Activated CD8-positive, alpha-beta memory T cell treated with anti-CD3 and anti-CD28 coated beads, Interleukin-2, amount 10 ng/mL, durations not matched to agents 7 days and 5 days (primary cell): ENCODE measurements around the gene ARIH2. TPM values are rescaled to one million over a fixed set of nuclear protein-coding genes. Genes with fewer than 3 reads are reported as not detected.

ENCODE experiments used
- ATAC-seq: fragments of 150-1000 bp; cut with Tn5 transposase; one replicate; pipeline ENCODE4 v1.10.0; 2021; ENCODE audit warnings: moderate library complexity
- CTCF ChIA-PET: fragments of 350-600 bp; sonication (Branson Sonifier 250); formaldehyde crosslinking; loops from one replicate; lab custom pipeline; 2021; ENCODE audit warnings: antibody characterized with exemption; lab: Charles Lee
- DNase-seq: peaks from one replicate; pipeline ENCODE4 v3.0.0-alpha.2; 2020
- H3K27ac Mint-ChIP-seq: one replicate; pipeline ENCODE4 v1.8.0; 2021; ENCODE audit warnings: mild to moderate bottlenecking, mixed read lengths
- H3K27me3 Mint-ChIP-seq: one replicate; pipeline ENCODE4 v1.8.0; 2021; ENCODE audit warnings: mixed read lengths
- H3K36me3 Mint-ChIP-seq: one replicate; pipeline ENCODE4 v1.8.0; 2021; ENCODE audit warnings: mild to moderate bottlenecking, mixed read lengths
- H3K4me1 Mint-ChIP-seq: one replicate; pipeline ENCODE4 v1.8.0; 2021; ENCODE audit warnings: mixed read lengths
- H3K4me3 Mint-ChIP-seq: one replicate; pipeline ENCODE4 v1.8.0; 2021; ENCODE audit warnings: mild to moderate bottlenecking, moderate library complexity, mixed read lengths
- H3K9me3 Mint-ChIP-seq: one replicate; pipeline ENCODE4 v1.8.0; 2022; ENCODE audit warnings: low read depth, mixed read lengths
- total RNA-seq, 2 experiments: library from RNA; stranded (reverse); gene quantifications; one replicate each; pipeline ENCODE4 v1.2.3, GENCODE V29; 2021

ARIH2 gene
- total RNA-seq, 2 experiments from 2014 or later, result 118 to 156 TPM

DNA sequence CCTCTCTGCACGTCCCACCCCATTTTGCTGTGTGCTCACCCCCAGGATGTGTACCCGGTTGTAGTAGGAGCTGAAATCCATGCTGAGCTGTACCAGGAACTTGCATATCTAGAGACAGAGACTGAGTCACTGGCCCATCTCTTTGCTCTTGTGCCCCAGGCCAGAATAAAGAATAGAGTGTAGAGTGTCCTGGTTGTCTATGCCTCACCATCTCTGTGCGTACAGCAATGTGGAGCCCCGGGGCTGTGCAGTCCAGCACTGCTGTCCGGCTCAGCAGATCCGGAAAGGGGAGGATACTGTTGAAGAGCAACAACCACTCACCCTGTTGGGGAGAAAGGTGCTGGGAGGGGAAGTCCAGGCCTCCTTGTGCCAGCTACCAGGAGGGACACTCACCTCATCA lies 97.1 kb downstream of the ARIH2 start:
- ATAC-seq (no peak), DNase-seq (no peak)
- Mint-ChIP-seq H3K36me3 (peaks cover 20% of the 10 kb centered on the region), H3K27me3 (no peaks in the 10 kb centered on the region), H3K27ac (no peak overlapping the region), H3K9me3 (no peaks in the 10 kb centered on the region), H3K4me3 (no peak overlapping the region), H3K4me1 (peaks cover 32% of the 10 kb centered on the region)
- CTCF ChIA-PET, result interaction anchor here (0.8 to 1.3 kb wide), 2 partner anchors 9 to 28 kb away, joined by 3 to 4 read pairs; partner anchors contain the start of gene WDR6

GRCh38 chr3:49016414-49017228 lies 98.0 kb downstream of the ARIH2 start:
- DNase-seq (no peak), ATAC-seq (no peak)
- Mint-ChIP-seq H3K27me3 (no peaks in the 10 kb centered on the region), H3K27ac (no peak overlapping the region), H3K4me3 (peak overlapping the region; percentile 90), H3K9me3 (no peaks in the 10 kb centered on the region), H3K4me1 (peaks cover 32% of the 10 kb centered on the region), H3K36me3 (peaks cover 22% of the 10 kb centered on the region)
- CTCF ChIA-PET, result interaction anchor here (1.1 to 9.4 kb wide), 4 partner anchors 9 to 97 kb away, joined by 3 to 101 read pairs (median 46); partner anchors contain the start of genes P4HTM and WDR6

DNA sequence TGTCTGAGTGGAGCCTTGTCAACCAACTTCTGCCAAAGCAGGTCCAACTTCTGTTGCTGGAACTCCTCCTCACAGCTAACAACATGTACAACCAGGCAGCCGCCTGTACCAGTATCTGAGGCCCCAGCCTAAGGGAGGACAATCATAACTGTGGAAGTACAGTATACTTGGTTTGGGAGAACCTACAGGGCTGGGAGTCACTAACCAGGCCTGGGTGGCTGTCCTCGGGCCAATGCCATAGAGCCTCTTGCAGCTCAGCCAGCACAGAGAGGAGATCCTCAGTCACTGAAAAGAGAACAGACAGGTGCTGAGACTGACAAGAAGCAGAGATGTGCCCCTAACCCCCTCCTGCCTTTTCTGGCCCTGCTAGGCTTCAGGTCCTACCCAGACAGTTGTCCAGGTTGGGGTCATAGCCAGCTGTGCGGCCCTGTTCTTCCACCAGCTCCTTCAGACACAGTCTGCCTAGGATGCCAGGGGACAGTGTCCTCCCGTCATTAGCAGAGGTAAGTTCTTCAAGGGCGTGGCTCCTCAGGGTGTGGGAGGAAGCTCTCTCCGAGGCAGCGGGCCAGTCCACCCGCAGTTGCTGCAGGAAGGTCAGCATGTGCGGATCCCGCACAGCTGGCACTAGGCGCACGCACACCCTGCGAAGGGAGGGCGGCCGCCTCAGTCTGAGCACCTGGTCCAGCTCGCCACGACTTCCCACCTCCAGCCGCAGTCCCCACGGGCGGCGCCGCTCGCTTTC lies 98.8 kb downstream of the ARIH2 start:
- peaks cover 16% of the 10 kb centered on the region for H3K36me3 Mint-ChIP-seq
- peaks cover 29% of the 10 kb centered on the region for H3K4me1 Mint-ChIP-seq
- H3K9me3 Mint-ChIP-seq, result no peaks in the 10 kb centered on the region
- H3K27me3 Mint-ChIP-seq, result no peaks in the 10 kb centered on the region
- ATAC-seq, result no peak
- DNase-seq, result no peak
- H3K27ac Mint-ChIP-seq, result peak overlapping the region; percentile 89
- CTCF ChIA-PET, result interaction anchor here (1.1 to 9.4 kb wide), 4 partner anchors 10 to 119 kb away, joined by 3 to 101 read pairs (median 48); partner anchors contain the start of genes P4HTM, SLC25A20 and WDR6
- peak overlapping the region; percentile 90 for H3K4me3 Mint-ChIP-seq

- Mint-ChIP-seq H3K4me3 (peak within 1 kb of the TSS; percentile 90), H3K27me3 (no peaks in the 10 kb centered on the region), H3K9me3 (no peaks in the 10 kb centered on the region), H3K4me1 (peaks cover 36% of the 10 kb centered on the region), H3K27ac (peak within 1 kb of the TSS; percentile 94), H3K36me3 (peaks cover 20% of the 10 kb centered on the region)
- ATAC-seq (peak; percentile 16), DNase-seq (peak; percentile 79)
- CTCF ChIA-PET, result interaction anchor here (2.6 to 9.4 kb wide), 3 partner anchors 11 to 120 kb away, joined by 7 to 101 read pairs (median 88); partner anchors contain the start of genes P4HTM, SLC25A20 and WDR6
Measured at GRCh38 chr3:49017971-49018706, 99.5 kb downstream of the ARIH2 start, which contains the start of gene DALRD3. DALRD3 (minus strand) TSS chr3:49018580; CDS start chr3:49018564, 16 bp downstream.

DNA sequence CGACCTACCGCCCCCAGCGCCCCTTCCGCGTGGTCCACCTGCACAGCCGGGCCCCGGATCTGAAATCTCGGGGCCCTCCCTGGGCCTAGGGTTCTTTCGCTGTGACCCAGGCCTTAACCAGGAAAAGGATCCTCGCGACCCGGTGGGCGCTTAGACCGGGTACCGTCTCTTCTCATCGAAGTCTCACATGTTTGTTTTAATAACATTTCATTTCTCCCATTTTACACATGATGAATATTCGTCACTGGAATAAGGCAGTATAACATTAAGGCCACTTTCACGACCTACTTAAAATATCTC lies 100.0 kb downstream of the ARIH2 start:
- DNase-seq (no peak), ATAC-seq (no peak)
- H3K27me3 Mint-ChIP-seq, result no peaks in the 10 kb centered on the region
- peak overlapping the region; percentile 90 for H3K4me3 Mint-ChIP-seq
- CTCF ChIA-PET, result interaction anchor here (2.6 to 9.4 kb wide), 3 partner anchors 11 to 120 kb away, joined by 7 to 101 read pairs (median 88); partner anchors contain the start of genes P4HTM, SLC25A20 and WDR6
- H3K4me1 Mint-ChIP-seq, result peaks cover 40% of the 10 kb centered on the region
- H3K27ac Mint-ChIP-seq, result peak overlapping the region; percentile 89
- peaks cover 22% of the 10 kb centered on the region for H3K36me3 Mint-ChIP-seq
- H3K9me3 Mint-ChIP-seq, result no peaks in the 10 kb centered on the region

DNA sequence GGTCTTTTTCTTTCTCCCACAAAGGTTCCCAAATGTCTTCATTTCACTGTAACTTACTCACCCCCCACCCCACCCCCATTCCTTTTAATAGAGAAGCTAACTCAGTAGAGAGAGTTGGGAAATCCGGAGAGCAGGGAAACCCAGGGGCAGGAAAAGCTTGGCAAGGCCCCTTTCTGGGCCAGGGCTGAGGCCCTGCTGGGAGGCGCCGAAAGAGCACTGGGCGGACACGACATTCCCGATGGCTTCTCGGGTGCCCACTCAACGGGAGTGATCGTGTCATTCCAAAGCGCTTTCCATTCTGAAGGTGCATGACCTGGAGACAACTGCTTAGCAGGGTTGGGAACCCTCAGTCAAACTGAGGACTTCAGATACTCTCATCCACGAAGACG lies 101.3 kb downstream of the ARIH2 start:
- Mint-ChIP-seq H3K27me3 (no peaks in the 10 kb centered on the region), H3K4me1 (peaks cover 50% of the 10 kb centered on the region), H3K4me3 (peak overlapping the region; percentile 90), H3K9me3 (no peaks in the 10 kb centered on the region), H3K27ac (peak overlapping the region; percentile 94), H3K36me3 (peaks cover 32% of the 10 kb centered on the region)
- ATAC-seq (no peak), DNase-seq (no peak)
- CTCF ChIA-PET, result interaction anchor here (1.4 to 9.4 kb wide), 5 partner anchors 9 to 122 kb away, joined by 6 to 101 read pairs (median 7); partner anchors contain the start of genes P4HTM, QRICH1, SLC25A20 and WDR6

DNA sequence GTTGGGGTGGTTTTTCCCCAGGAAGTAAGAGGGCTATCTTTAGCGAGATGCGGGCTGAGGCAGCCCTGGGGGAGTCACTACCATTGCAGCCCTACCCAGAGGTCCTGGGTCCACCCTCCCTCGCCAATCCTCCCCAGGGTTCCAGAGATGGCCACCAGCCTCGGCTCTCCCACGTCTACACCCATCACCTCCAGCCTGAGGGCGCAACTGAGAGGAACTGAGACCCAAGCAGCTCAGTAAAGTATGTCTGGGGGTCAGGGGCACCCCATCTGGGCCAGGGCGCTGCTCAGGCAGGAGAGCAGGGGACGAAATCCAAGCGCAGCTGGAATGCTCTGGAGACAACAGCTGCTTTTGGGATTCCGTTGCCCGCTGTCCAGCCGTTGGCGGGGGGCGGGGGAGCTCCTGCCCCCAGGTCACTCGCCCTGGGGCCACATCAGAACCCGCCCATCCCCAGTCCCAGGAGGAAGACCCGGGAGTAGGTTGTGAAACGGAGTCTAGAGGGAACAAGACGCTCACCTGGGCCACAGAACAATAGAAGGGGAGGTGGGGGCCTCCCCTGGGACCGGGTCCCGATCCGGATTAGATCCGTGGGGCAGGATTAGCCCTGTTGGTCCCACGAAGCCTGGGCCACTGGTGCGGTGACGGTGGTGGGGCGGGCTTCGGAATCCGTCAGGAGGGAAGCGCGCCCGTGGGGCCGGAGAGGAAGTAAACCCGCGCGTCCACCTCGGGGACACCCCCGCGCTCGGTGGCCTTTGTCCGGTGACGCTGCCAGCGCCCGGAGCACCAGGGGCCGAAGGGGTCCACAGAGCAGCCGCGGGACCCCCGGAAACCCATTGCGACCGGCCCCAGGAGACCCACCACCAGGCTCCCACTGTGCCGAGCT lies 101.9 kb downstream of the ARIH2 start:
- peak overlapping the region; percentile 94 for H3K27ac Mint-ChIP-seq
- ATAC-seq (peak; percentile 1), DNase-seq (peak; percentile 69)
- no peaks in the 10 kb centered on the region for H3K27me3 Mint-ChIP-seq
- H3K36me3 Mint-ChIP-seq, result peaks cover 34% of the 10 kb centered on the region
- H3K9me3 Mint-ChIP-seq, result no peaks in the 10 kb centered on the region
- peaks cover 57% of the 10 kb centered on the region for H3K4me1 Mint-ChIP-seq
- peak overlapping the region; percentile 90 for H3K4me3 Mint-ChIP-seq
- CTCF ChIA-PET, result interaction anchor here (1.0 to 9.4 kb wide), 8 partner anchors 9 to 357 kb away, joined by 3 to 101 read pairs (median 6); partner anchors contain the start of genes CELSR3, IMPDH2, P4HTM and QRICH1

DNA sequence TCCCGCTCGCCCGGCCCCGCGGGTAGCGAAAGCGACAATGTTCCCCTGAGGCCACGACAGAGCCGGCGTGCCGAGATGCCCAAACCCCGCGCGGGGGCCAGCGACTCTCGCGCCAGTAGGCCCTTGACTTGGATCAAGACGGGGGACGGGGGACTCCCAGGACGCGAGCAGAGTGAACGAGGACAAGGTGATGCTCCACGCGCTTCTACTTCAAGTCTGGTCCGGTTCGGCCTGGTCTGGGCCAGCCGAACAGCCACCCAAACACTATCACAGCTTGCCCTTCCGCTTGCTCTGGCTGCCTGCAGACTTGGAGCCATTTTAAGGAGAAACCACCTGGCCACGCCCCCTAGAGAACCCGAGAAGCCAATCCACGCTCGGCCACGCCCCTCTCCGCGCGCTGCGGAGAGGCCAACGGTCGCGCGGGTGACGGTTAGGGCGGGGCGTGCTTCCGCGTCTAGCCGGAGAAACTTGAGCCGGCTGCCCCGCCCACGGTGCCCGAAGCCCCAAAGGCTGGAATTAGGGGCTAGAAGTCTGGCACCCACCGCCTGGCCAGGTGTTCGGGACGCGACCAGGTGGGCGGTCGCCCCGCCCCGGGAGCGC lies 102.7 kb downstream of the ARIH2 start:
- H3K27me3 Mint-ChIP-seq, result no peaks in the 10 kb centered on the region
- ATAC-seq, result peak; percentile 68
- CTCF ChIA-PET, result interaction anchor here (0.9 to 9.4 kb wide), 15 partner anchors 8 to 358 kb away, joined by 3 to 101 read pairs (median 5); partner anchors contain the start of genes CELSR3, IMPDH2, IP6K2 and KLHDC8B
- H3K9me3 Mint-ChIP-seq, result no peaks in the 10 kb centered on the region
- H3K36me3 Mint-ChIP-seq, result peaks cover 36% of the 10 kb centered on the region
- H3K4me1 Mint-ChIP-seq, result peaks cover 60% of the 10 kb centered on the region
- H3K4me3 Mint-ChIP-seq, result peak overlapping the region; percentile 90
- peak overlapping the region; percentile 94 for H3K27ac Mint-ChIP-seq
- peak; percentile 99 for DNase-seq

- H3K36me3 Mint-ChIP-seq, result peaks cover 41% of the 10 kb centered on the region
- ATAC-seq, result peak; percentile 72
Measured at GRCh38 chr3:49021813-49022687, 103.4 kb downstream of the ARIH2 start, which contains the start of gene NDUFAF3. NDUFAF3 (plus strand) TSS chr3:49022121; CDS start chr3:49022145, 24 bp downstream.

GRCh38 chr3:49022688-49023171 lies 104.1 kb downstream of the ARIH2 start:
- H3K36me3 Mint-ChIP-seq, result peaks cover 44% of the 10 kb centered on the region

More at GRCh38 chr3:49021813-49022687, 103.4 kb downstream of the ARIH2 start, which contains the start of gene NDUFAF3:
- Mint-ChIP-seq H3K27ac (peak within 1 kb of the TSS; percentile 98), H3K4me3 (peak within 1 kb of the TSS; percentile 90), H3K27me3 (no peaks in the 10 kb centered on the region), H3K9me3 (no peaks in the 10 kb centered on the region), H3K4me1 (peaks cover 61% of the 10 kb centered on the region)
- CTCF ChIA-PET, result interaction anchor here (0.6 to 9.4 kb wide), 17 partner anchors 8 to 953 kb away, joined by 3 to 101 read pairs (median 4); partner anchors contain the start of genes CELSR3, IP6K2, KLHDC8B and P4HTM
- DNase-seq, result peak; percentile 95

More at GRCh38 chr3:49022688-49023171, 104.1 kb downstream of the ARIH2 start:
- Mint-ChIP-seq H3K4me3 (peak overlapping the region; percentile 90), H3K27me3 (no peaks in the 10 kb centered on the region), H3K27ac (peak overlapping the region; percentile 98), H3K4me1 (peaks cover 60% of the 10 kb centered on the region), H3K9me3 (no peaks in the 10 kb centered on the region)
- DNase-seq (peak; percentile 51), ATAC-seq (no peak)
- CTCF ChIA-PET, result interaction anchor here (0.6 to 9.4 kb wide), 13 partner anchors 9 to 952 kb away, joined by 3 to 101 read pairs (median 4); partner anchors contain the start of genes IP6K2, KLHDC8B, P4HTM and QRICH1
